Measurements from ENCODE around the gene INTS7. TPM values are rescaled to one million over a fixed set of nuclear protein-coding genes. Genes with fewer than 3 reads are reported as not detected.

INTS7 gene
- total RNA-seq, 2 donors from 2014 or later, result 11.0 to 18.5 TPM

DNA sequence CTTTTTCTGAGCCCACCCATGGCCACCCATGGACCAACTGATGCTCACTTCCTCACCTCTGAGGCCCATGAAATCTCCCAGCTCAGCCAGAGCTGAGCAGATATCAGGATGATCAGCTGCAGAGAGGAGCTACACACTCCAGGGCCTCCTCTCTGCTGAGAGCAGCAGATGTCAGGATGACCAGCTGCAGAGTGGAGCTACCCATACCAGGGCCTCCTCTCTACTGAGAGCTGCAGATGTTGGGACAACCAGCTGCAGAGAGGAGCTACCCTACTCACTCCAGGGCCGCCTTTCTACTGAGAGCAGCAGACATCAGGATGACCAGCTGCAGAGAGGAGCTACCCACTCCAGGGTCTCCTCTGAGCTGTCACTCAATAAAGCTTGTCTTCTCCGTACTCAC, 133.4 kb downstream of the INTS7 start:
- DNase-seq, result no peak
- no peak overlapping the region for H3K27ac ChIP-seq
- no peaks in the 10 kb centered on the region for H3K9me3 ChIP-seq
- no peaks in the 10 kb centered on the region for H3K36me3 ChIP-seq
- H3K4me3 ChIP-seq, result no peak overlapping the region
- H3K9ac ChIP-seq (ENCODE audit: low read depth in 2 of 2, low read length in 2 of 2), result no peak overlapping the region
- no peaks in the 10 kb centered on the region for H3K4me1 ChIP-seq
- intact Hi-C loops (cut with DNase I), result no loop called here
- no peaks in the 10 kb centered on the region for H3K27me3 ChIP-seq
- TF ChIP-seq, protein P1, sequence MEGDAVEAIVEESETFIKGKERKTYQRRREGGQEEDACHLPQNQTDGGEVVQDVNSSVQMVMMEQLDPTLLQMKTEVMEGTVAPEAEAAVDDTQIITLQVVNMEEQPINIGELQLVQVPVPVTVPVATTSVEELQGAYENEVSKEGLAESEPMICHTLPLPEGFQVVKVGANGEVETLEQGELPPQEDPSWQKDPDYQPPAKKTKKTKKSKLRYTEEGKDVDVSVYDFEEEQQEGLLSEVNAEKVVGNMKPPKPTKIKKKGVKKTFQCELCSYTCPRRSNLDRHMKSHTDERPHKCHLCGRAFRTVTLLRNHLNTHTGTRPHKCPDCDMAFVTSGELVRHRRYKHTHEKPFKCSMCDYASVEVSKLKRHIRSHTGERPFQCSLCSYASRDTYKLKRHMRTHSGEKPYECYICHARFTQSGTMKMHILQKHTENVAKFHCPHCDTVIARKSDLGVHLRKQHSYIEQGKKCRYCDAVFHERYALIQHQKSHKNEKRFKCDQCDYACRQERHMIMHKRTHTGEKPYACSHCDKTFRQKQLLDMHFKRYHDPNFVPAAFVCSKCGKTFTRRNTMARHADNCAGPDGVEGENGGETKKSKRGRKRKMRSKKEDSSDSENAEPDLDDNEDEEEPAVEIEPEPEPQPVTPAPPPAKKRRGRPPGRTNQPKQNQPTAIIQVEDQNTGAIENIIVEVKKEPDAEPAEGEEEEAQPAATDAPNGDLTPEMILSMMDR (IDR thresholded peaks at IDR 0.05), result no peak

DNA sequence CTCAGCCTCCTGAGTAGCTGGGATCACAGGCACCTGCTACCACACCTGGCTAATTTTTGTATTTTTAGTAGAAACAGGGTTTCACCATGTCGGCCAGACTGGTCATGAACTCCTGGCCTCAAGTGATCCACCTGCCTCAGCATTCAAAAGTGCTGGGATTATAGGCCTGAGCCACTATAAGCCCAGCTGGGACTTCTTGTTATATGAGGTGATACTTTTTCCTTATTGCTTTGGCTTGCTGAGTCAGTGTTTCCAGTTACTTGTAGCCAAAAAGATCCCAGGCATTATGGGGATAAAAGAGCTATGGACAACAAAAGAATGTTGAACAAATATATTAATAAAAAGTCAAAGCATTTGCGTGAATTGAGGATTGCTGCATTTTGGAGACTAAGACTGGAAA, 134.9 kb downstream of the INTS7 start:
- no peaks in the 10 kb centered on the region for H3K27me3 ChIP-seq
- H3K9me3 ChIP-seq, result no peaks in the 10 kb centered on the region
- H3K4me1 ChIP-seq, result no peaks in the 10 kb centered on the region
- H3K36me3 ChIP-seq, result no peaks in the 10 kb centered on the region
- H3K4me3 ChIP-seq, result no peak overlapping the region
- peak; percentile 57 for DNase-seq
- intact Hi-C loops (cut with DNase I), result no loop called here
- H3K9ac ChIP-seq (ENCODE audit: low read depth in 2 of 2, low read length in 2 of 2), result no peak overlapping the region
- no peak overlapping the region for H3K27ac ChIP-seq
- TF ChIP-seq, protein P1 (IDR thresholded peaks at IDR 0.05), result no peak

DNA sequence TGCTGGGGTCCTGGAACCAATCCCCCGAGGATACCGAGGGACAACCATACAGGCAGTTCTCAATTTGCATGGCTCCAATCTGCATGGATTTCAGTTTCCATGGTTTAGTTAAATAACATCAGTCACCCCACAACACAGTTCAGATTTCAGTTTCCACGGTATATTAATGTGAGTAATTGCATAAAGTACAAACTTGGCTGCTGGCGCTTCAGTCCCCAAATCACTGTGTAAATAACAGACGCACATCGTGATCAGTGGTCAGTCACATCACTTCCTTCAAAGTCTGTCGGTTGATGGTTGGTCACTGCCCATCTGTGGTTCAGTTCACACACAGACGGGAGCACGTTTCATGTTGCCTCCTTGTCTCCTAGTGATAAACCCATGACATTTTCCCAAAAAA, 138.4 kb downstream of the INTS7 start:
- no peaks in the 10 kb centered on the region for H3K36me3 ChIP-seq
- no peak overlapping the region for H3K9ac ChIP-seq (ENCODE audit: low read depth in 2 of 2, low read length in 2 of 2)
- no peak overlapping the region for H3K4me3 ChIP-seq
- H3K27ac ChIP-seq, result no peak overlapping the region
- H3K27me3 ChIP-seq, result no peaks in the 10 kb centered on the region
- no peak for DNase-seq
- TF ChIP-seq, protein P1 (IDR thresholded peaks at IDR 0.05), result no peak
- intact Hi-C loops (cut with DNase I), result no loop called here
- H3K4me1 ChIP-seq, result no peaks in the 10 kb centered on the region
- H3K9me3 ChIP-seq, result no peaks in the 10 kb centered on the region

DNA sequence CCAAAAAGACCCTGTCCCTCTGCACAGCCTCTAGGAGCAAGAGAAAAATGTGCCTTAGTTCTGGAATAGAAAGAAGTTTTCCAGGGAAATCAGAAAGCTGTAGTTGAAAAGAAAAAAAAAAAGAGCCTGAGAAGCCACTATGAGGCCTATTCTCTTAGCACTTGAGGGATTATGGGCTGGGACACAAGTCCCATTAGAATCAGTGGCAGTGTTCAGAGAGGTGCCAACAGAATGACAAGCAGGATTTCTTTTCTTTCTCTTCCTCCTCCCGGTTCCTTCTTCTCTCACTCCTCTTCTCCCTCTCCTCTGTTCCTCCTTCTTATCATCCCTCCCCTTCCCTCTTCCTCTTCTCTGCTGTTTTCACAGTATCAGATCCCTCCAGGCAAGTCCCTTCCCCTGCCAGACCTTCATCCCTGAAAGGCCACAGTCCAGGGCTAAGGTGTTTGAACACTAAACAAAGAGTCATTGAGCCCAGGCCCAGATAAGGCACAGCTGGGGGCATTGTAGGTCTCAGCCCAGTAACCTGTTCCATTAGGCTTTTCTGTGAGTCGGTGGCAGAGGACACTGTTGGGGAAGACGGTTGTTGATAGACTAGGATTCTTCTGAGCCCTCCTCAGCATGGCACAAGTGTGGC, 140.1 kb downstream of the INTS7 start:
- TF ChIP-seq, protein P1 (IDR thresholded peaks at IDR 0.05), result no peak
- H3K9me3 ChIP-seq, result no peaks in the 10 kb centered on the region
- H3K27ac ChIP-seq, result no peak overlapping the region
- no peak for DNase-seq
- intact Hi-C loops (cut with DNase I), result no loop called here
- no peaks in the 10 kb centered on the region for H3K36me3 ChIP-seq
- H3K4me3 ChIP-seq, result no peak overlapping the region
- H3K4me1 ChIP-seq, result no peaks in the 10 kb centered on the region
- no peak overlapping the region for H3K9ac ChIP-seq (ENCODE audit: low read depth in 2 of 2, low read length in 2 of 2)
- no peaks in the 10 kb centered on the region for H3K27me3 ChIP-seq

DNA sequence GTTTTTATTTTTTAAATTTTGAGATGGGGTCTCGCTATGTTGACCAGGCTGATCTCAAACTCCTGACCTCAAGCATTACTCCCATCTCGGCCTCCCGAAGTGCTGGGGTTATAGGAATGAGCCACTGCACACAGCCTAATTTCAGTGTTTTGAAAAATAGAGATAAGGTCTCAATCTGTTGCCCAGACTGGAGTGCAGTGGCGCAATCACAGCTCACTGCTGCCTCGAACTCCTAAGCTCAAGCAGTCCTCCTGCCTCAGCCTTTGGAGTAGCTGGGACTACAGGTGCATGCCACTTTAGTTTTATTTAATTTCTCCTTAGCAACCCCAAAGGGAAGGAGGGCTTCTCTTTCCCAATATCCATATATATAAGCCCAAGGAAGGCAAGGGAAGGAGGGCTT, 141.0 kb downstream of the INTS7 start:
- no peaks in the 10 kb centered on the region for H3K4me1 ChIP-seq
- no peak overlapping the region for H3K27ac ChIP-seq
- TF ChIP-seq, protein P1 (IDR thresholded peaks at IDR 0.05), result no peak
- intact Hi-C loops (cut with DNase I), result no loop called here
- no peak overlapping the region for H3K9ac ChIP-seq (ENCODE audit: low read depth in 2 of 2, low read length in 2 of 2)
- H3K4me3 ChIP-seq, result no peak overlapping the region
- H3K9me3 ChIP-seq, result no peaks in the 10 kb centered on the region
- no peak for DNase-seq
- H3K27me3 ChIP-seq, result no peaks in the 10 kb centered on the region
- no peaks in the 10 kb centered on the region for H3K36me3 ChIP-seq

All from colonic mucosa (tissue), 4 donors.